CD4-positive, alpha-beta T cell treated with Interleukin-17A for 1 hour (primary cell): ENCODE measurements around the gene CCP110.

Experiments
- DNase-seq: peaks from one replicate; pipeline ENCODE4 v3.0.0-alpha.2; 2020

Gene CCP110

DNA sequence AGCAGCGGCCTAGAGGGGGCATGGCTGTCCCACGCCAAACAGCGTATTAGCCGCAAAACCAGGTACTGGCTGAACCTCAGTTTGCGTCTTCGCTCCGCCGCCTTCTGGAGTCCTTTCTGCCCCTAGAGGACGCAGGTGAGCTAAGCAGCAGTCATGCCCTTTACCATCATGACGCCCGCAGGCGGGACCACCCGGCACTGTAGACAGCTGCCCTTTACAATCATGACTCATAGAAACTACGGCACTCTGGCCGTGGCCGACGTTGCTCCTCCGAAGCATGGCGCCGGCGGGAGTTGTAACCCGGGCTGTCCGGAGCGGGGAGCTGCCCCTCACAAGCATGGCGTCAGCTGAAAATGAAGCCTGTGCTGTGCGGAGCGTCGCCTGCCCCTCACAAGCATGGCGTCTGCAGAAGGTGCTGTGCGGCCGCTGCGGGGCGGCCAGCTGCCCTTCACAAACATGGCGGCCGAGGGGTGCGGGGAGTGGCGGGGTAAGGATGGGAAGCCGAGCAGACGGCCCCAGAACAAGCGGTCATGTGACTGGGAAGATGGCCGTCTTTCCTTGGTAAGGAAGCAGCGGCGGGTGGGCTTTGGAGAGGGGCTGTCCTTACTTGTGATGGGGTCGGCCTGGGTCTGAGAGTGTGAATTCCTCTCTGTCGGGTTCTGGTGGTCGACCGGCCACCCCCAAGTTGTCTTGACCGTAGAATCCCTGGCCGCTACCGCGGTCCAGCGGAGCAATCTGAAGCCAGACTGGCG, 31.6 kb downstream of the CCP110 start, which contains the start of gene VPS35L:
VPS35L (plus strand) TSS at position 518 of the 752 bp plus-strand sequence; CDS start at position 545, 27 bp downstream.
- DNase-seq = peak; percentile 98

DNA sequence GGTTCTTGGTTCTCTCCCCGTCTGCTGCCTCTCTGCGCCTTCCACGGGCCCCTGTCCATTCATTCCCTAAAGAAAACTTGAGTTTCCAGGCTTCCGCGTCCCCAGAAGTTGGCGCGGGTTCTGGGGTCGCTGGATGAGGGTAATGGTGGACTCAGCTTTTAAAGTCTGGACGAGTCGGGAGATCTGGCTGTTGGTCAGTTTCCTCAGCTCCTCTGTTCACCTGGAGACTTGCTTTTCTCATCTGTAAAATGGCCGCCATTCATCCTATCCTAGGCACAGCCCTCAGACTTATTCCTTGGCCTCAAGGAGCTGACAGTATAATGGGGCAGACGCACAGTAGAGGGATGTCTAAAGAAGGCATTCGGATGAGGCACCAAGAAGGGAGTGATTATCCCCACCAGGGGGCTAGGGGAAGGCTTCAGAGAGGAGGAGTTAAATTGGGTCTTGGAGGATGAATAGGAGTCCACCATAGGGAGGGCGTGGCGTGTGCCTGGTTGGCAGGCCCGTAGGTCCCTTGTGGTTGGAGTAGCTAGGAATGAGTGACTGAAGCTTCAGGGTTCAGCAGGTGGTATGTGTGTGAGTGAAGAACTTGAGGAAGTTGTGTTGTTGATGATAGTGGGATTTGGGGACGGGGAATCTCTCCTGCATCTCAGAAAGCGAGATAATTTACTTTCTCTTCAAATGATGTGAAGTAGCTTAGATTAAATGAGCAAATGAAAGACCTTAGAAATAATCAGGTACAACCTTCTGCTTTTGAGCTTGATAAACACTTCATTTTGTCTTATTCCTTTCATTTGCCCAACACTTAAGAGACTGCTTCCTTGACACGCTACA, 32.4 kb downstream of the CCP110 start:
- peak; percentile 34 for DNase-seq

GRCh38 chr16:19559242-19559910, 35.6 kb downstream of the CCP110 start:
- DNase-seq = peak; percentile 71

DNA sequence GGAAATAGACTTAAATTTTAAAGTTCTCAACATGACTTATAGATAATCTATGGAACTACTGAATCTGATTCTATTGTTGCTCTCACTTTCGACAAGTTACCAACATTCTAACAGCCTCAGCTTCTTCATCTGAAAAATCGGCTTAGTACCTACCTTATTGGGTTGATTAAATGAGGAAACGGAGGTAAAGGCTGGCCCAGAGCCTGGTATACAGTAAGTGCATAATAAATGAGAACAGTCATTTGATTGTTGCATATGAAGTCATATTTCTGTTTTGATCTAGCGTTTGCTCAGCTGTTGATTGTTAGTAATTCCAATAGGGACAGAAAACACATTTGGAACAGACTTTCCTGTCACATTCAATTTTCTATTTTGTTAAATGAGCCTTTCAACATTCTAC, 36.3 kb downstream of the CCP110 start:
- DNase-seq = no peak

- DNase-seq = no peak
These were observed 39.6 kb downstream of the CCP110 start for GRCh38 chr16:19563377-19563776.

DNA sequence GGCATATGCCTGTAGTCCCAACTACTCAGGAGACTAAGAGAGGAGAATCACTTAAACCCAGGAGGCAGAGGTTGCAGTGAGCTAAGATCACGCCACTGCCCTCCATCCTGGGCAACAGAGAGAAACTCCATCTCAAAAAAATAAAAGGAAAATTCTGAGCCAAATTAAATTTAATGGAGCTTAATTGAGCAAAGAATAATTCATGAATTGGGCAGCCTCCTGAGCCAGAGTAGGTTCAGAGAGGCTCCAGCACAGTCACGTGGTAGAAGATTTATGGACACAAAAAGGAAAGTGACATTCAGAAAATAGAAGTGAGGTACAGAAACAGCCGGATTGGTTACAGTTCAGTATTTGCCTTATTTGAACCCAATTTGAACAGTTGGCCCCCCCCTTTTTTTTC, 42.6 kb downstream of the CCP110 start:
- DNase-seq = no peak

DNA sequence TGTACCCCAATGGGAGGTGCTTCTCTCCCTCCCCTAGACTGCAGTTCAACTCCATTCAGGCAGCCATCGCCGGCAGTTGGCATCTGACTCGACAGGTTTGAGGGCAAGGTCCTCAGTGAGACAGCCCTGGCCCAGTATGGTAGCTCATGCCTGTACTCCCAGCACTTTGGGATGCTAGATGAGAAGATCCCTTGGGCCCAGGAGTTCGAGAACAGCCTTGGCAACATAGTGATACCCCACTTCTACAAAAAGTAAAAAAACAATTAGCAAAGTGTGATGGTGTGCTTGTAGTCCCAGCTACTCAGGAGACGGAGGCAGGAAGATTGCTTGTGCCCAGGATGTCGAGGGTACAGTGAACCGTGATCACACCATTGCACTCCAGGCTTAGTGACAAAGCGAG, 43.8 kb downstream of the CCP110 start:
- DNase-seq = no peak

GRCh38 chr16:19573997-19574396, 50.3 kb downstream of the CCP110 start:
- DNase-seq = no peak

- no peak for DNase-seq
These were observed 50.9 kb downstream of the CCP110 start for GRCh38 chr16:19574615-19575014.

DNA sequence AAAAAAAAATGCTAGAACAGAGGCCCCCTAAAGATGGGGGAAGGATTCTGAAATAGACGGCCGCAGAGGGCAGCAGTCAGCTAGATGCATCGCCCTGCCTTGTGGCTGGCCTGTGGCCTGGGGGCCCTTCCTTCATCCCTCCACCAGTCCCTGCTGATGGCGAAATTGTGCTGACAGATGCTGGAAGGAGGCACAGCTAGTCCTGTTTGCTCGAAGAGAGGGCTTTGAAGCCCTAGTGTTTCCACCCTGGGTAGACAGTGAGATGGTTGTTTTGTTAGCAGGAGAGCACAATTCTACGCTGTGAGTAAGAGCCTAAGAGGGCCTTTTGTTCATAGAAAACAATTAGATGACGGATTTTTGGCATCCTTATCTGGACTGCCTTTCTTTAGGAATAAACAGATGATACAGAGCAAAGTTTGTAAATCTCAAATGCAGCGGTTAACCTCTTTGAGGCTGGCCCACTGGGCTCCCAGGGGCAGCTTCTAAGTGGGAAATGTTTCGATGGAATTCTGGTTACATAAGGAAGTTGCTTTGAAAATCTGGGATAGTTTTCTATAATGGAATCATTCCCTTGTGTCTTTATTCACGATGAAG, 54.7 kb downstream of the CCP110 start:
- DNase-seq = no peak

- DNase-seq = no peak
These were observed 58.5 kb downstream of the CCP110 start for GRCh38 chr16:19582050-19582831.

- DNase-seq = peak; percentile 55
These were observed 60.0 kb downstream of the CCP110 start for GRCh38 chr16:19583665-19584300.

GRCh38 chr16:19588661-19589060, 64.9 kb downstream of the CCP110 start:
- no peak for DNase-seq

DNA sequence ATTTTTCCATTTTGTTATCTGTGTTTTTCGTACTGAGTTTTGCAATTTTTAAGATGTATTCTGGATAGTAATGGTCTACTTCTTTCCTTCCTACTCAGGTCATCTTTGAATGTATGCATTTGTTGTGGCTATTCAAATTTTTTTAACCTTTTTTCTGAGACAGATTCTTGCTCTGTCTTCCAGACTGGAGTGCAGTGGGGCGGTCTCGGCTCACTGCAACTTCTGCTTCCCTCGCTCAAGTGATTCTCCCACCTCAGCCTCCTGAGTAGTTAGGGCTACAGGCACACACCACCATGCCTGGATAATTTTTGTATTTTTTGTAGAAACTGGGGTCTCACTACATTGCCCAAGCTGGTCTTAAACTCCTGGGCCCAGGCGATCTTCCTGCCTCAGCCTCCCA, 65.4 kb downstream of the CCP110 start:
- no peak for DNase-seq

- no peak for DNase-seq
These were observed 66.1 kb downstream of the CCP110 start for GRCh38 chr16:19589771-19590302.

- DNase-seq = no peak
These were observed 71.5 kb downstream of the CCP110 start for GRCh38 chr16:19595043-19595767.

DNA sequence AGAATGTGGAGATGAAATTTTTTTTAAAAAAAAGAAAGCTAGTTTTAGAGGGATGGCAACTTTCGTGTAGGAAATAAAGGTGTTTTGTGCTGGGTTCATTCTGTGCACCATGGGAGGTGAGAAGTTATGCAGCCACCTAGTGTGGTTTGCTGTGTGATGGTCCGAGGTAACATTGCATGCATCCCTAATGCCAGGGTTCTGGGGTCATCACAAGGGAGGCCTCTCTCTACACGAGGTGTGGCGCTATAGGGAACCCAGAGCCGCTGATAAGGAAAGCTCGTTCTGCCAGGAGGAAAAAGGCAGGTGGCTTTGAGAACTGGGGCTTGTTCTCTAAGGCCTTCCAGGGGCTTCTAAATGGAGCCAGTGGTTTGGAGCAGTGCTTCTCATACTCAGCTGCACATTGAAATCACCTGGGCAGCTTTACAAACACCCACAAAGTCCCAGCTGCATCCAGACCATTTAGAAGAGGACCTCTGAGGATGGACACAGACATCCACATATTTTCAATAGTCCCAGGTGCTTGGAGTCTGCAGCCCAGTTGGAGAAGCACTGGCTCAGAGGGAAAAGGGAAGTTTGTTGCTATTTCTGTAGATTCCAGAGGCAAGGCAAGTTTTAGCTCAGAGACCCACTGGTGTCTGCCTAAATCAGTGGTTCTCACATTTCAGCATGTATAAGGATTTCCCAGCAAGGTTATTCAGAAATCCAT, 75.2 kb downstream of the CCP110 start:
- no peak for DNase-seq

DNA sequence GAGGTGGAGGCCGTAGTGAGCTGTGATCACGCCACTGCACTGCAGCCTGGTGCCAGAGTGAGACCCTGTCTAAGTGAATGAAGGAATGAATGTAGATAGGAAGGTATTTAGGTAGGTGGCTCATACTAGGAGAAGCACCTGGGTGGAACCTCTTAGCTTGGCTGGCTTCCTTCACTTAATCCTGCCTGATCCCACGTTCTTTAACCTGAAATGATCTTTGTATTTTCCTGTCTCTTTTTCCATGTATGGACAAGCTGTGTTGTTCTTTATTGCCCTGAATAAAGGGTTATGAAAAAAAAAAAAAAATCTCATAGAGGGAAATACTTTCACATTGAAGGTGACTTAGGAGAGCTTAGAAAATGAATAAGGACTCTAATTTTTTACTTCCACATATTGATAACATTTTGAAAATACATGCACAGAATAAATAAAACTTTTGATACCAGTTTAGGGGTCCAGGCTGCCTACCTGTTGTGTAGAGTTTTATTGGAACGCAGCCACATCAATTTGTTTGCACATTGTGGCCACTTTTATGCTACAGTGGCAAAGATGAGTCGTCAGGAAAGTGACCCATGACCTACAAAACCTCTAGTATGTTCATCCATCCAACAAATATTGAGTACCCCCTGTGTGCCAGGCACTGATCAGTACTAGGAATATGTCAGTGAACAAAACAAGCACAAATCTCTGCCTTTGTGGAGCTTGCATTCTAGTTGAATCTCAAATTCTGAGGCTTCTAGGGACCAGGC, 76.4 kb downstream of the CCP110 start:
- DNase-seq = no peak
